Activated gamma-delta T cell treated with anti-CD3 and anti-CD28 coated beads, Interleukin-2, amount 50 U/mL, for 16 hours (primary cell): ENCODE results near the gene WWOX.
"Not testable (repeated sequence)": the region's sequence is repeated elsewhere in the genome, so short reads cannot be mapped to it uniquely, and the experiment has no call there.

Experiments
- DNase-seq: peaks from one replicate; pipeline ENCODE4 v3.0.0-alpha.2; 2020; ENCODE audit warnings: low read depth

WWOX gene

GRCh38 chr16:78579020-78579419, 479.6 kb downstream of the WWOX start:
- DNase-seq = no peak

GRCh38 chr16:78583441-78583840, 484.0 kb downstream of the WWOX start:
- no peak for DNase-seq

- DNase-seq = no peak
Measured at GRCh38 chr16:78584213-78584860, 484.9 kb downstream of the WWOX start.

GRCh38 chr16:78584991-78585390, 485.5 kb downstream of the WWOX start:
- DNase-seq = no peak

GRCh38 chr16:78589331-78589730, 489.9 kb downstream of the WWOX start:
- DNase-seq = no peak

- no peak for DNase-seq
Measured at GRCh38 chr16:78591682-78592103, 492.2 kb downstream of the WWOX start.

GRCh38 chr16:78592111-78592510, 492.7 kb downstream of the WWOX start:
- DNase-seq = no peak

- DNase-seq = no peak
Measured at GRCh38 chr16:78593352-78593751, 493.9 kb downstream of the WWOX start.

GRCh38 chr16:78594191-78594590, 494.7 kb downstream of the WWOX start:
- no peak for DNase-seq

GRCh38 chr16:78596348-78596995, 497.0 kb downstream of the WWOX start:
- no peak for DNase-seq

GRCh38 chr16:78596996-78597422, 497.6 kb downstream of the WWOX start:
- DNase-seq = no peak

GRCh38 chr16:78597809-78598570, 498.5 kb downstream of the WWOX start:
- DNase-seq = no peak

- no peak for DNase-seq
Measured at GRCh38 chr16:78599271-78599670, 499.8 kb downstream of the WWOX start.

- DNase-seq = not testable (repeated sequence)
Measured at GRCh38 chr16:78604423-78605062, 505.1 kb downstream of the WWOX start.

GRCh38 chr16:78605548-78606101, 506.2 kb downstream of the WWOX start:
- DNase-seq = no peak

GRCh38 chr16:78606545-78606944, 507.1 kb downstream of the WWOX start:
- DNase-seq = no peak

GRCh38 chr16:78607022-78607421, 507.6 kb downstream of the WWOX start:
- DNase-seq = no peak

GRCh38 chr16:78607465-78607864, 508.0 kb downstream of the WWOX start:
- DNase-seq = no peak

- DNase-seq = no peak
Measured at GRCh38 chr16:78608305-78608776, 508.9 kb downstream of the WWOX start.

- DNase-seq = no peak
Measured at GRCh38 chr16:78609402-78610274, 510.2 kb downstream of the WWOX start.

GRCh38 chr16:78611318-78611717, 511.9 kb downstream of the WWOX start:
- no peak for DNase-seq
